Brain microvascular endothelial cell (primary cell): ENCODE data around the gene ECEL1.

Experiments used
- DNase-seq: peaks from one replicate; pipeline ENCODE4 v3.0.0-alpha.2; 2020
- H3K27ac ChIP-seq: fragments of 250-450 bp; sonication (Bioruptor Pico); 2 replicates; pipeline ENCODE4 v1.5.1; 2020; ENCODE audit warnings: mild to moderate bottlenecking, moderate library complexity
- H3K27me3 ChIP-seq: fragments of 250-450 bp; sonication (Bioruptor Pico); replicated peaks from 2 replicates; pipeline ENCODE4 v1.5.1; 2020; ENCODE audit warnings: mild to moderate bottlenecking
- H3K36me3 ChIP-seq: fragments of 250-450 bp; sonication (Bioruptor Pico); replicated peaks from 2 replicates; pipeline ENCODE4 v1.5.1; 2020; ENCODE audit warnings: mild to moderate bottlenecking
- H3K4me3 ChIP-seq: 2 replicates; pipeline ENCODE4 v1.5.1; 2011; ENCODE audit warnings: low read depth, mild to moderate bottlenecking, control low read depth, low read length, moderate library complexity
- in situ Hi-C: cut with HindIII; loops from 2 replicates; pipeline ENCODE4 v1.10.0; 2017; ENCODE audit warnings: low sequenced_read_pairs, low pct_ligation_motif_present
- TF ChIP-seq, protein P1 (sequence below): IDR thresholded peaks from 2 replicates; pipeline ENCODE4 v1.5.1; 2011; ENCODE audit warnings: low read depth, mild to moderate bottlenecking, moderate library complexity, low read length, control low read depth, inconsistent platforms; ENCODE audit errors: missing control alignments

Gene ECEL1

DNA sequence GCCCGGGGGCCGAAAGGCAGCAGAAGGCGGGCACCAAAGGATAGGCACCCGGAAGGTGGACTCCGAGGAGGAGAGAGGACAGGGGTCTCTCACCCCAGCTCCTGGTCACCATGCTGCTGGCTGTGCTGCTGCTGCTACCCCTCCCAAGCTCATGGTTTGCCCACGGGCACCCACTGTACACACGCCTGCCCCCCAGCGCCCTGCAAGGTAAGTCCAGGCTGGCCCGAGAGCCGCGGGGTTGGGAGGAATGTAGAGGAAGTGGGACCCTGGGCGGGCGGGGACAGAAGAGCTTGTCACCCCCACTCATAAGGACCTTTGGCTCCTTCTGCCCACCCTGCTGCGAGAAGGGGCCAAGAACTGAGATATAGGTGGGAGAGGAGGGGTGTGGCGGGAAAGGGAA is 32.9 kb upstream of the ECEL1 start:
- DNase-seq = no peak
- Histone ChIP-seq H3K27me3 (peaks cover 57% of the 10 kb centered on the region), H3K27ac (no peak overlapping the region), H3K36me3 (no peaks in the 10 kb centered on the region), H3K4me3 (no peak overlapping the region)
- TF ChIP-seq, protein P1, sequence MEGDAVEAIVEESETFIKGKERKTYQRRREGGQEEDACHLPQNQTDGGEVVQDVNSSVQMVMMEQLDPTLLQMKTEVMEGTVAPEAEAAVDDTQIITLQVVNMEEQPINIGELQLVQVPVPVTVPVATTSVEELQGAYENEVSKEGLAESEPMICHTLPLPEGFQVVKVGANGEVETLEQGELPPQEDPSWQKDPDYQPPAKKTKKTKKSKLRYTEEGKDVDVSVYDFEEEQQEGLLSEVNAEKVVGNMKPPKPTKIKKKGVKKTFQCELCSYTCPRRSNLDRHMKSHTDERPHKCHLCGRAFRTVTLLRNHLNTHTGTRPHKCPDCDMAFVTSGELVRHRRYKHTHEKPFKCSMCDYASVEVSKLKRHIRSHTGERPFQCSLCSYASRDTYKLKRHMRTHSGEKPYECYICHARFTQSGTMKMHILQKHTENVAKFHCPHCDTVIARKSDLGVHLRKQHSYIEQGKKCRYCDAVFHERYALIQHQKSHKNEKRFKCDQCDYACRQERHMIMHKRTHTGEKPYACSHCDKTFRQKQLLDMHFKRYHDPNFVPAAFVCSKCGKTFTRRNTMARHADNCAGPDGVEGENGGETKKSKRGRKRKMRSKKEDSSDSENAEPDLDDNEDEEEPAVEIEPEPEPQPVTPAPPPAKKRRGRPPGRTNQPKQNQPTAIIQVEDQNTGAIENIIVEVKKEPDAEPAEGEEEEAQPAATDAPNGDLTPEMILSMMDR = no peak
- in situ Hi-C loops = no loop called here

DNA sequence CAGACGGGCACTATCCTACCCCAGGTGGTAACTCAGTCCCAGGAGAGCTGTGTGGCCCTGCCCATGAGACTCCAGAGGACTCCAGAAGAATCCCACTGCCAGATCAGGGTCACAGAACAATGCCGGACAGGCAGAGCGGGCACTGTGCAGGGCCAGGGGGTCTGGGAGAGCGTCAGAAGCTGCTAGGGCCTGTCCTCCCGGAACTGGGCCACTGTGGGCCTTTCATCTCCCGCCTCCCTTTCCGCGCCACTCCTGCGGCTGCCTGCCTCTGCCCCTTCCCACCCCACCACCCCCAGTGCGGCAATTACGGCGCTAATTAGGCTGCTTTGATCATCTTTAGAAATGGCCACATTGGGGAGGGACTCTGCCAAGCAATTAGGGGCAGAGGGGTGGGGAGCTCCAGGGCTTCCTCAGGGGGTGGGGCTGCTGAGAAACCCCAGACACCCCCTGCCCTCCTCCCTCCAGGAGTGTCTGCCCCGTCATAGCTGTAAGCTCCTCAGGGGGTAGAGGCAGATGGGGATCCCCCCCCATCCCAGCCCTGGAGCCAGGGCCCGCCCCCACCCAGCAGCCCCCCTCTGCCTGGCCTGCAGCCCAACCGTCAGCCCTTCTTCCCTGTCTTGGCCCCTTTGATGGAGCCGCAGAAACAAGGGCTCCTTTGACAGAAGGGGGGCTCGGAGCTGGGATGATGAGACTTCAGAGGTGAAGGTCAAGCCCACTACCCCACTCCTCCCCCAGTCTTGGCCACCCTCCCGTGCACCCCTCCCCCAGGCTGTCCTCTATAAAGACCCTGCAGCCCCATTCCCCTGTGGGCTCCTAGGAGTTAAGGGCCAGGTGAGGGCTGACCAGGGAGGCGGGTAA is 32.2 kb upstream of the ECEL1 start, which contains the start of gene PRSS56:
Gene PRSS56 (plus strand): TSS at position 808 of the 858 bp plus-strand sequence. CDS start 211 bp downstream, outside the sequence.
- peaks cover 57% of the 10 kb centered on the region for H3K27me3 ChIP-seq
- TF ChIP-seq, protein P1 = no peak
- no peak within 1 kb of the TSS for H3K4me3 ChIP-seq
- no peak within 1 kb of the TSS for H3K27ac ChIP-seq
- DNase-seq = no peak
- no peaks in the 10 kb centered on the region for H3K36me3 ChIP-seq
- in situ Hi-C loops = no loop called here

DNA sequence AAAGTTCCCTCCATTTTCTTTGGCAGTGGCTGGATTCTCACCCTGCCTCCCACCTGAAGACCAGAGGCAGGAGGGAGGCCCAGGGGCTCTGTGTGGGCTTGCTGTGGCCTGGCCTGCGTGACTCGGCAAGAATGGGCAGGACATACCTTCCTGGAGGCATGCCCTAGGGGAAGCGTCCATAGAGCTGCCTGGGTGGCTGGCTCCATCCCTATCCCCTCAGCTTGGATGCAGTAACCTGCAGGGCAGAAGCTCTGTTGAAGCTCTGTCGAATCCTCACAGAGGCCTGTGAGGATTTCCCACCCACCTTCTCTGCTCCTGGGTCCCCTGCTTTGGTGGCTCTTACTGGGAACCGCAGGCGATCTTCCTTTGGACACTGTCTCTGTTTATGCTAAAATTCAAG is 31.2 kb upstream of the ECEL1 start:
- Histone ChIP-seq H3K36me3 (no peaks in the 10 kb centered on the region), H3K4me3 (no peak overlapping the region), H3K27ac (no peak overlapping the region), H3K27me3 (peaks cover 55% of the 10 kb centered on the region)
- TF ChIP-seq, protein P1 = no peak
- no peak for DNase-seq
- in situ Hi-C loops = no loop called here

DNA sequence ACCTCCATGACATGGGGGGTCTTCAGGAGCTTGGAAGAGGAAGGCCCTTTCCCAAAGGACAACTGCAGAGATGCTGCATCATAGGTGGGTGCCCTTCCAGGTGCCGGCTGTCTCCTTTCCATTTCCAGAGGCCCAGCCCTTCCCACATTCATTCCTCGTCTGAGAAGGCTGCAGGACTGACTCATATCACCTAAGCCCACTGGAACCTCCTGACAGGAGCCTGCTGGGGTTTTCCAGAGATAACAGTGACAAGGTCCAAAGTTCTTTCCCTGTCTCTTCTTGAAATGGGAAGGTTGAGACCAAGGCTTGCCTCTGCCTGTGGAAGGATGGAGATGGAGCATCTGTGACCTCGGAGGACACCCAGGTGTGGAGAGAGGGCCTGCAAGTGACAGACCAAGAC is 28.9 kb upstream of the ECEL1 start:
- in situ Hi-C loops = no loop called here
- no peak for DNase-seq
- TF ChIP-seq, protein P1 = no peak
- H3K27me3 ChIP-seq = peaks cover 42% of the 10 kb centered on the region
- H3K27ac ChIP-seq = no peak overlapping the region
- H3K36me3 ChIP-seq = no peaks in the 10 kb centered on the region
- no peak overlapping the region for H3K4me3 ChIP-seq

DNA sequence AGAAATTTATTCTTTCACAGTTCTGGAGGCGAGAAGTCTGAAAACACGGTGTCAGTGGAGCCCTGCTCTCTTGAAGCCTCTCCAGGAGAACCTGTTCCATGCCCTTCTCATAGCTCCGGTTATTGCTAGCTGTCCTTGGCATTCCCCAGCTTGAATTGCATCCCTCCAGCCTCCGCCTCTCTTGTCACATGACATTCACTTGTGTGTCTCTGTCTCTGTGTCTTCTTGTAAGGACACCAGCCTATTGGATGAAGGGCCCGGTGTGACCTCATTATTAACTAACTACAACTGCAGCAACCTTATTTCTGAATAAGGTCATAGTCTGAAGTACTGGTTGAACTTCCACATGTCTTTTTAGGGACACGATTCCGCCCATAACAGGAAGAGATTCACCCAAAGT is 28.0 kb upstream of the ECEL1 start:
- H3K27ac ChIP-seq = no peak overlapping the region
- H3K4me3 ChIP-seq = no peak overlapping the region
- no peaks in the 10 kb centered on the region for H3K36me3 ChIP-seq
- TF ChIP-seq, protein P1 = no peak
- in situ Hi-C loops = no loop called here
- no peak for DNase-seq
- H3K27me3 ChIP-seq = peaks cover 39% of the 10 kb centered on the region
